Motor neuron (in vitro differentiated cells): ENCODE results near the gene KCNJ8. TPM values are rescaled to one million over a fixed set of nuclear protein-coding genes. Genes with fewer than 3 reads are reported as not detected.
"Not testable (repeated sequence)": the region's sequence is repeated elsewhere in the genome, so short reads cannot be mapped to it uniquely, and the experiment has no call there.

Experiments used
- ATAC-seq, 8 experiments: fragments of 200-7000 bp; cut with Tn5 transposase; replicated peaks in 6 of 8; 2 replicates each; pipeline ENCODE4 v1.8.0; 2021; ENCODE audit warnings: mild to moderate bottlenecking in 8 of 8, moderate library complexity in 8 of 8
- H3K27ac ChIP-seq, 2 donors: fragments of 250-450 bp; sonication (Bioruptor Pico); 2 replicates each; pipeline ENCODE4 v1.9.0; 2021; ENCODE audit warnings: antibody characterized with exemption in 2 of 2, mild to moderate bottlenecking in 2 of 2, moderate library complexity in 1 of 2
- H3K4me1 ChIP-seq, 2 donors: fragments of 250-450 bp; sonication (Bioruptor Pico); replicated peaks in 1 of 2; 2 replicates each; pipeline ENCODE4 v1.6.1; 2021; ENCODE audit warnings: antibody characterized with exemption in 2 of 2, mild to moderate bottlenecking in 2 of 2, moderate library complexity in 1 of 2
- H3K4me3 ChIP-seq, 5 donors: fragments of 250-450 bp; sonication (Bioruptor Pico); 2 replicates each; pipeline ENCODE4 v1.9.0; 2021; ENCODE audit warnings: antibody characterized with exemption in 5 of 5, mild to moderate bottlenecking in 5 of 5, moderate library complexity in 4 of 5
- WGBS, 10 experiments: fragments of 450-650 bp; shearing (Covaris generic); methylation state at CpG; one replicate each; pipeline ENCODE4 v1.0.0; 2022; 5-methylcytosine and 5-hydroxymethylcytosine counted together
- in situ Hi-C, 9 experiments: fragments of 400-800 bp; cut with MboI; loops; one replicate each; pipeline ENCODE4 v1.15.0; 2021; ENCODE audit warnings: low sequenced_read_pairs in 9 of 9, low pct_unique_long_range_greater_than_20kb in 2 of 9; ENCODE audit not compliant: unreplicated experiment in 9 of 9
- total RNA-seq, 8 experiments: library from RNA; unstranded; fragments of 300-600 nt; gene quantifications; 2 replicates each; pipeline versions ENCODE4 v1.2.3 to v1.2.4, GENCODE V29; 2022

KCNJ8 gene
- total RNA-seq, 8 experiments from 2014 or later = 0.56 to 3.7 (median 1.1) TPM; not detected in 2

DNA sequence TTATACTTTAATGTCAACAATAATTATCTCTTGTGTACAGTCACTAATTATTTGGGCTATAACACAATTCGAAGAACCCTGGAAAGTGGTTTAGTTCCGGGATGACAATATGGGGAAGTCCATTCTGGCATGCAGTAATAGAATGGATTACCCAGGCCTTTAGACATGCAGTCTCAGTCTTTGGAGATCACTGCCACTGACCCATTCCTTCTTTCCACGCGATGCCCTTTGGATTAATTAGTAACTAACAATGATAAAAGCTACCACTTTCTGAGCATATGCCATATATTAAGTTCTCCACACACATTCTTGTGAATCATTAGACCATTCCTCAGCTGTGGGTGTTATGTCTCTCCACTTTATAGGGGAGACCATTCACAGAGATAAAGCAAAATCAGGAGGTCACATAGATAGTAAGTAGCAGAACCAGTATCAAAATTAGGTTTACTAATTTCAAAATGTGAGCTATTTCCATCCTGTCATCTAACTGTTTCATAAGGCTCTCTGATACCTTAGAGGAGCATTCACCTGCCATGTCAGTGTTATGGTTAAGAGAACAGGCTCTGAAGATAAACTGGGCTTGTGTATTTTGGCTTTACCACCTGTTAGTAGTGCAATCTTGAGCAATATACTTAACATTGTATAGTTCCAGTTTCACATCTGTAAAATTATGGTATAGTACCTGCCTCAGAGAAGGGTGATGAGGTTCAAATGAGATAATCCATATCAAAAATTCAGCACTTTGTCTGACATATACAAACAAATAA lies 27.2 kb upstream of the KCNJ8 start:
- WGBS, 10 experiments = 0 to 86% (median 65%) methylated on average over 1 to 4 of the region's 4 CpGs; no CpG with 5 or more reads in 1 of the 10 experiments
- no peak for ATAC-seq
- Histone ChIP-seq H3K4me1 (peaks cover 0 to 3% of the 10 kb centered on the region in 2 donors), H3K4me3 (no peak overlapping the region), H3K27ac (no peak overlapping the region)
- in situ Hi-C loops = no loop called here

DNA sequence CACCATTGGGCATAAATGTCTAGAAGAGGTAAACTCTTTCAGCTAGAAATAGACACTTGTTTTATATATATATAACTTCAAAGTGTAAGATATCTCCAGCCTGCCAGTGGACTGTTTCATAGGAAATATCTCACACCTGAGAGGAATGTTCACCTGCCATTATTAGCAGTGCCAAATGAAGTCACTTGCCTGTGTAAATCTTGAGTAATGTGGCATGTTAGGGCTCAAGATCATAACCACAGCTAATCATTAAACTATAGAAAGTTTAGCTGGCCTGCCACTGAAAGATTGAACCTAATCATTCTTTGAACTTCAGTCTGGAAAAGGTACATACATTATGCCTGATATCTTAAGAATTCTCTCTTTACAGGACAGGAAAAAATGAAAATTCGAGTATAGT lies 25.5 kb upstream of the KCNJ8 start:
- no peak overlapping the region for H3K4me3 ChIP-seq
- H3K4me1 ChIP-seq = no peaks in the 10 kb centered on the region
- in situ Hi-C loops = no loop called here
- no peak for ATAC-seq
- WGBS, 10 experiments = 0 to 92% (median 50%) methylated on average over 1 of the region's 1 CpG; no CpG with 5 or more reads in 2 of the 10 experiments
- H3K27ac ChIP-seq = no peak overlapping the region

DNA sequence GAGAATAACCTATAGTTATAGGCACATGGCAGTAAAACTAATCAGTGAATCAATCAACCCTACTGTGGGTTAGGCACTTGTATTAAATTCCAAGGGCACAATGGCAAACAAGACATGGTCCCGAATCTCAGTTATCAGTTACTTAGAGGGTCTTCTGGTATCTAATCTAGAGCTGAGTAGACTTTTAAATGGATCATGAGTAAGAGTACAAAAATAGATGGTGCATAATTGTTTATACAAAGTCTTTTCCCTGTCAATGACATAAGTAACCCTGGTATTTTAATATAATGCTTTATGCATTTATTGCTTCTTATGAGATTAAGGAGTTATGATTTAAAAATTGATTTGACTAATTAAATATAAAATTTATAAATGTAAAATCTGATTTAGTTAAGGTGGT lies 23.0 kb upstream of the KCNJ8 start:
- Histone ChIP-seq H3K4me1 (no peaks in the 10 kb centered on the region), H3K4me3 (no peak overlapping the region), H3K27ac (no peak overlapping the region)
- ATAC-seq = no peak
- 0 to 100% (median 80%) methylated on average over 1 of the region's 1 CpG; no CpG with 5 or more reads in 1 of the 10 experiments for WGBS, 10 experiments
- in situ Hi-C loops = no loop called here

DNA sequence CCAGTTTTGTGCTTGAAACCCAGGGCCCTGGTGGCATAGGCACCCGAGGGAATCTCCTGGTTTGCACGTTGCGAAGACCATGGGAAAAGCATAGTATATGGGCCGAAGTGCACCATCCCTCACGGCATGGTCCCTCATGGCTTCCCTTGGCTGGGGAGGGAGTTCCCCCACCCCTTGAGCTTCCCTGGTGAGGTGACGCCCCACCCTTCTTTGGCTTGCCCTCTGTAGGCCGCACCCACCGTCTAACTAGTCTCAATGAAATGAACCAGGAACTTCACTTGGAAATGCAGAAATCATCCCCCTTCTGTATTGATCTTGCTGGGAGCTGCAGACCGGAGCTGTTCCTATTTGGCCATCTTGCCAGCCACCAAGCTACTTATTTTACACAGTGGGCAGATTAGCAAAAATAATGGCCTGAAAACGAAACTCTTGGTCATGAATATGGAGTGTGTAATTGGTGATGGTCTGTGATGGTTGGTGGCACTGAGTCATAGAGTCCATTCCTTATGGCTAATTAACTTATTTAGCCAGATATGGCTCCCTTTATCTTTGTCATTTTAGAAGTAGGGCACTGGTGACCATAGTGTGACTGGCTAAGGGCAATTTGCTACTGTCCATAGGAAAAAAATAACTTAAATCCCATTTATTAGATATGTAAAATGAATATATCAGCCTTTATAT lies 21.3 kb upstream of the KCNJ8 start:
- WGBS, 10 experiments = 50 to 100% (median 91%) methylated on average over 1 to 4 of the region's 10 CpGs; no CpG with 5 or more reads in 4 of the 10 experiments
- no peak overlapping the region for H3K27ac ChIP-seq
- H3K4me3 ChIP-seq = no peak overlapping the region
- in situ Hi-C loops = no loop called here
- no peak for ATAC-seq
- no peaks in the 10 kb centered on the region for H3K4me1 ChIP-seq

DNA sequence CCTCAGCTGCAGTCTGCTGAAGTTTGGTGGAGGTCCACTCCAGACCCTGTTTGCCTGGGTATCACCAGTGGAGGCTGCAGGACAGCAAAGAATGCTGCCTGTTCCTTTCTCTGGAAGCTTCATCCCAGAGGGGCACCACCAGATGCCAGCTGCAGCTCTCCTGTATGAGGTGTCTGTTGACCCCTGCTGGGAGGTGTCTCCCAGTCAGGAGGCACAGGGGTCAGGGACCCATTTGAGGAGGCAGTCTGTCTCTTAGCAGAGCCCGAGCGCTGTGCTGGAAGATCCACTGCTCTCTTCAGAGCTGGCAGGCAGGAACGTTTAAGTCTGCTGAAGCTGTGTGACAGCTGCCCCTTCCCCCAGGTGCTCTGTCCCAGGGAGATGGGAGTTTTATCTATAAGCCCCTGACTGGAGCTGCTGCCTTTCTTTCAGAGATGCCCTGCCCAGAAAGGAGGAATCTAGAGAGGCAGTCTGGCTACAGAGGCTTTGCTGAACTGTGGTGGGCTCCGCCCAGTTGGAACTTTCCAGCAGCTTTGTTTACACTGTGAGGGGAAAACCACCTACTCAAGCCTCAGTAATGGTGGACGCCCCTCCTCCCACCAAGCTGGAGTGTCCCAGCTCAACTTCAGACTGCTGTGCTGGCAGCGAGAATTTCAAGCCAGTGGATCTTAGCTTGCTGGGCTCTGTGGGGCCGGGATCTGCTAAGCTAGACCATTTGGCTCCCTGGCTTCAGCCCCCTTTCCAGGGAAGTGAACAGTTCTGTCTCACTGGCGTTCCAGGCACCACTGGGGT lies 20.5 kb upstream of the KCNJ8 start:
- H3K4me1 ChIP-seq, H3K27ac ChIP-seq, in situ Hi-C loops, H3K4me3 ChIP-seq, ATAC-seq: not testable (repeated sequence)
- WGBS, 10 experiments = 20 to 100% (median 87%) methylated on average over 1 to 8 of the region's 8 CpGs; no CpG with 5 or more reads in 2 of the 10 experiments

DNA sequence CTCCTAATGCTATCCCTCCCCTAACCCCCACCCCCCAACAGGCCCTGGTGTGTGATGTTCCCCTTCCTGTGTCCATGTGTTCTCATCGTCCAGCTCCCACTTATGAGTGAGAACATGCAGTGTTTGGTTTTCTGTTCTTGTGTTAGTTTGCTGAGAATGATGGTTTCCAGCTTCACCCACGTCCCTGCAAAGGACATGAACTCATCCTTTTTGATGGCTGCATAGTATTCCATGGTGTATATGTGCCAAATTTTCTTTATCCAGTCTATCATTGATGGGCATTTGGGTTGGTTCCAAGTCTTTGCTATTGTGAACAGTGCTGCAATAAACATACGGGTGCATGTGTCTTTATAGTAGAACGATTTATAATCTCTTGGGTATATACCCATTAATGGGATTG lies 15.2 kb upstream of the KCNJ8 start:
- H3K4me3 ChIP-seq, in situ Hi-C loops, ATAC-seq, H3K4me1 ChIP-seq, H3K27ac ChIP-seq: not testable (repeated sequence)
- 60 to 100% (median 94%) methylated on average over 1 to 2 of the region's 4 CpGs; no CpG with 5 or more reads in 5 of the 10 experiments for WGBS, 10 experiments

DNA sequence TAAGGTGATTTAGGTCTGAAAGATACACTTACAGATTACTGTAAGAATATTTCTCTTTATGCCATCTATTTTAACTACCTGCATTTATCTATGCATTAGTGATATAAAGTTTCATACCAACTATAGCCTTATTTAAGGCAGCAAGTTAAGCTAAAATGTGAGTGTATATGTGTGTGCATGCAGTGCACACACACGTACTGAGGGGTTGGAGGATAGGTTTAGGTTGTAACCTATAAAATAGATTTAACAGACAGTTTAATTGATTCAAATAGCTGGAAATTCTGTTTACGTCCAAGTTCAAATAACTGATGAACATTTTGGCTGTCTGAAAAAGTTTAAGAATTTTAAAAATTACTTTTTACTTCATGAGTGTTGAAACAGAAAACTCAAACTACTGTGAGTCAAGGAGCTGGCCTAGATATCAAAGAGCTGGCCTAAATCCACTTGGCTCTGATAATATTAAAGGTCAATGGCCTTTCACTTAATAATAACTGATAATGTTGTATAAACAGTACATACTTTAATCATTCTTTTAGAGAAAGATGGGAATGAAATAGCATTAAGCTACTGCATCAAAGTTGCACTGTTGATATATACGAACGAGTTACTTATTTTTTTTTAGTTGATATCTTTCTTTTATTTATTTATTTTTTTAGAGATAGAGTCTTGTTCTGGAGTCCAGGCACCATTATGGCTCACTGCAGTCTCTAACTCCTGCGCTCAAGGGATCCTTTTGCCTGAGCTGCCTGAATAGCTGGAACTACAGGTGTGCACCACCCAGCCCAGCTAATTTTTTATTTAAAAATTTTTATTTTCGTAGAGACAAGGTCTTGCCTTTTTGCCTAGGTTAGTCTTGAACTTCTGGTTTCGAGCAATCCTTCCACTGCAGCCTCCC lies 13.8 kb upstream of the KCNJ8 start:
- 22 to 100% (median 76%) methylated on average over 2 to 7 of the region's 7 CpGs for WGBS, 10 experiments
- no peaks in the 10 kb centered on the region for H3K4me1 ChIP-seq
- in situ Hi-C loops = no loop called here
- no peak for ATAC-seq
- no peak overlapping the region for H3K4me3 ChIP-seq
- no peak overlapping the region for H3K27ac ChIP-seq

DNA sequence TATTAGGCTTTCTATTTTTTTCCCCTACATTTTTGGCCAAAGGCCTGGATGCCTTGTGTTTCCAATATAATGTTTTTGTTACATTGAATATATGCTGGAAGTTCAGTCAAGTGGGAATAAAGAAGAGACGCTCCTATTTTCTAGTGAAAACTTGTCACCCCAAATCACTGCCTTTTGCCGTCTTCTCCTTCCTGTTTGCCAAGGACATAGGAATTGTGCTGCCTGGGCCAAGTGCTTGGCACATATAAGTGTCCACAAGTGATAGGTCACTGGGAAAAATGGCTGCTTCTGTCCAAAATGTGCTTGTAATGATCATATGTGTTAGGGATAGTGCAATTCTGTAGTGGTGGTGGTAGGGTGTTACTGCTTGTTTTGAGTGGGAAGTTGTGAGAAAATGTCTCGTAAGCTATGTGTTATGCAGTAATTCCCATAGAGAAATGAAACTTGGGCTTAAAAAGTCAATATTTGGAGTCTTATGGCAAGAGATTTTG lies 11.6 kb upstream of the KCNJ8 start:
- Histone ChIP-seq H3K27ac (no peak overlapping the region), H3K4me1 (no peaks in the 10 kb centered on the region), H3K4me3 (no peak overlapping the region)
- ATAC-seq = no peak
- in situ Hi-C loops = no loop called here
- 17 to 100% (median 93%) methylated on average over 1 to 3 of the region's 3 CpGs for WGBS, 10 experiments

DNA sequence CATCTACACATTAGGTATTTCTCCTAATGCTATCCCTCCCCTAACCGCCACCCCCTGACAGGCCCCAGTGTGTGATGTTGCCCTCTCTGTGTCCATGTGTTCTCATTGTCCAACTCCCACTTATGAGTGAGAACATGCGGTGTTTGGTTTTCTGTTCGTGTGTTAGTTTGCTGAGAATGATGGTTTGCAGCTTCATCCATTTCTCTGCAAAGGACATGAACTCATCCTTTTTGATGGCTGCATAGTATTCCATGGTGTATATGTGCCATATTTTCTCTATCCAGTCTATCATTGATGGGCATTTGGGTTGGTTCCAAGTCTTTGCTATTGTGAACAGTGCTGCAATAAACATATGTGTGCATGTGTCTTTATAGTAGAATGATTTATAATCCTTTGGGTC lies 8.2 kb upstream of the KCNJ8 start:
- in situ Hi-C loops, H3K4me1 ChIP-seq, H3K27ac ChIP-seq, H3K4me3 ChIP-seq, ATAC-seq: not testable (repeated sequence)
- WGBS, 10 experiments = 0 to 100% (median 83%) methylated on average over 1 to 3 of the region's 3 CpGs; no CpG with 5 or more reads in 2 of the 10 experiments

DNA sequence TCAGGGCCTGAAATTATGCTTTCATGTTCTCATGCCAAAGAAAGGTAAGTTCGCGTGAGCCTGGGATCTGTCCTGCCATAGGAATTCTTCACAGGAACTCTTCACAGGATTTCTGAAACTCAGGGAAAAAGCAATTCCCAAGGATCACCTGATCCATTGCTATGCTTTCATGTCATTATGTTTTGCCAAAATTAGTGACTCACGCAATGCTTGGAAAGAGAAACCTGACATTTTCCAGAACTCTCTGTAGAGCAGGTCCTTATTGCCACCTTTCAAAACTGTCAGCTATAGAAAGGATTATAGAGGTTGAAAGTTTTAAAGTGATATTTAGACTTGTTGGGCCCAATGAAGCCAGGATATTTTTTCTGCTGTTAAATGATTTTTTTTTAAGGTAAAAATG lies 6.3 kb upstream of the KCNJ8 start:
- no peak overlapping the region for H3K27ac ChIP-seq
- no peak overlapping the region for H3K4me3 ChIP-seq
- in situ Hi-C loops = no loop called here
- 75 to 100% (median 91%) methylated on average over 1 to 3 of the region's 3 CpGs; no CpG with 5 or more reads in 2 of the 10 experiments for WGBS, 10 experiments
- H3K4me1 ChIP-seq = no peaks in the 10 kb centered on the region
- ATAC-seq = no peak

DNA sequence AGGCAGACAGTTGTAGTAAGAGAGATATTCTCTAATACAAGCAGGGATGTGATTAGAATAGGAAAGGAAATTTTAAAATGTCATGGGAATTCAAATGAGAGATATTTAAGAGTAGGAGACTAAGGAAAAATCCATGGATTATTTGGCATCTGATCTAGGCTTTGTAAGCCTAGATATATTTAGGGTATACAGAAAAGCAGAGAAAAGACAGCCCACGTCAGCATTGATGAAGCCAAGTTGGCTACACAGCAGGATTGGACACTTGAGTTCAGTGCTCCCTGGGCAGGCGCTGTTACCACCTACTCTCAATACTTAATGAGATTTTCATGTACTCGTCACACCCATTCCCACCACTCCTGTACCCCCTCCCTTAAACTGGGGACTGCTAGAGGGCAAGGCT lies 1.7 kb upstream of the KCNJ8 start:
- H3K4me1 ChIP-seq = peaks cover 3 to 5% of the 10 kb centered on the region in 2 donors
- in situ Hi-C loops = no loop called here
- no peak for ATAC-seq
- no peak overlapping the region for H3K4me3 ChIP-seq
- no peak overlapping the region for H3K27ac ChIP-seq
- 48 to 100% (median 76%) methylated on average over 1 to 3 of the region's 3 CpGs; no CpG with 5 or more reads in 1 of the 10 experiments for WGBS, 10 experiments

DNA sequence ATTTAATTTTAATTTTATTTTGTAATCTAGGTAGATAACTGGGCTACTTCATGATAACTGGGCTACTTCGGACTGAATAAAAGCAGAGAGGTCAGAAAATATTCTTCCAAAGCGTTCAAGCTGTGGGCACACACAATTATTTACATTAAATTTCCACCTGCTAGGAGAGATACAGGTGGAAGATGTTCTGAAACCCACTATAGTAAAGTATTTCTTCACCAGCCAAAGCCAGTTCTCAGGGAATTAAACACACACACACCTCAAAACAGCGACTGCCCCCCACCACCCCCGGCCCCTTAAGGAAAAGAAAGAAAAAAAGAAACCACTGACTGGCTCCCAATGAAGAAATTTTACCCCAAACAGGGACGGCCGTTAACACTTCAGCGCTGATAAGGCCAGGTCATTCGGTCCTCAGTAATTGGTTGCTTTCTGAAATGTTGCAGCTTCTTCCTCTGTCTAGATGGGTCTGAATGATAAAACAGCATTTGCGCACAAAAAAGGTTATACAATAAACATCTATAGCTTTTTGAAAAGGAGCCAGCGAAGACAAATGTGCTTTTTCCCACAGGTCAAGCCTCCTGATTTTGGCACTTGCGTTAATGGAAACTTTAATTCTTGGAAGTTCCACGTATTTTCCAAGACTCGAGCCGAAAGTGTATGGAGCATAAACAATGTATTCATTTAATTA lies 771 bp upstream of the KCNJ8 start:
- ATAC-seq = no peak
- in situ Hi-C loops = no loop called here
- WGBS, 10 experiments = 17 to 53% (median 30%) methylated on average over 2 to 13 of the region's 14 CpGs; no CpG with 5 or more reads in 1 of the 10 experiments
- Histone ChIP-seq H3K4me3 (peak overlapping the region; percentile 33 to 45 (median 38)), H3K27ac (no peak overlapping the region), H3K4me1 (peaks cover 3 to 5% of the 10 kb centered on the region in 2 donors)
